ENCODE results near the gene FKBP11.

FKBP11 gene

GRCh38 chr12:48899651-48900050 is 25.6 kb downstream of the FKBP11 start:
- Histone ChIP-seq H3K27me3 (ENCODE audit: insufficient read depth, low read depth, severe bottlenecking) (no peaks in the 10 kb centered on the region), H3K9me3 (ENCODE audit: severe bottlenecking) (no peaks in the 10 kb centered on the region), H3K4me3 (ENCODE audit: low read depth, low read length) (no peak overlapping the region), H3K27ac (no peak overlapping the region), H3K36me3 (no peaks in the 10 kb centered on the region)
- no peak for DNase-seq
- TF ChIP-seq, protein P1, sequence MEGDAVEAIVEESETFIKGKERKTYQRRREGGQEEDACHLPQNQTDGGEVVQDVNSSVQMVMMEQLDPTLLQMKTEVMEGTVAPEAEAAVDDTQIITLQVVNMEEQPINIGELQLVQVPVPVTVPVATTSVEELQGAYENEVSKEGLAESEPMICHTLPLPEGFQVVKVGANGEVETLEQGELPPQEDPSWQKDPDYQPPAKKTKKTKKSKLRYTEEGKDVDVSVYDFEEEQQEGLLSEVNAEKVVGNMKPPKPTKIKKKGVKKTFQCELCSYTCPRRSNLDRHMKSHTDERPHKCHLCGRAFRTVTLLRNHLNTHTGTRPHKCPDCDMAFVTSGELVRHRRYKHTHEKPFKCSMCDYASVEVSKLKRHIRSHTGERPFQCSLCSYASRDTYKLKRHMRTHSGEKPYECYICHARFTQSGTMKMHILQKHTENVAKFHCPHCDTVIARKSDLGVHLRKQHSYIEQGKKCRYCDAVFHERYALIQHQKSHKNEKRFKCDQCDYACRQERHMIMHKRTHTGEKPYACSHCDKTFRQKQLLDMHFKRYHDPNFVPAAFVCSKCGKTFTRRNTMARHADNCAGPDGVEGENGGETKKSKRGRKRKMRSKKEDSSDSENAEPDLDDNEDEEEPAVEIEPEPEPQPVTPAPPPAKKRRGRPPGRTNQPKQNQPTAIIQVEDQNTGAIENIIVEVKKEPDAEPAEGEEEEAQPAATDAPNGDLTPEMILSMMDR (IDR thresholded peaks at IDR 0.05; ENCODE audit: low read depth, low read length): no peak

DNA sequence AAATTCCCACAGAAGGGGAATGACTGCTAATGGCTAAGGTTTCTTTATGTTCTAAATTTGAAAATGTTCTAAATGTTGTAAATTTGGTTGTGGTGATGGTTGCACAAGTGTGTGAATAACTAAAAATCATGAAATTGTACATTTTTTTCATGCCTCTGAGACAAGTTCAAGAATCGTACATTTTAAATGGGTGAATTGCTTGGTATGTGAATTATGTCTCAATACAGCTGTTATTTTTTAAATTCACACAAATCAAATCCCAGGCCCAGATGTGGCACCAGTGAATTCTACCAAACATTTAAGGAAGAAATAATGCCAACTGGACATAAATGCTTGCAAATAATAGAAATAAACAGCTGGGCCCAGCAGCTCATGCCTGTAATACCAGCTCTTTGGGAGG is 31.0 kb downstream of the FKBP11 start:
- DNase-seq: no peak
- TF ChIP-seq, protein P1 (IDR thresholded peaks at IDR 0.05; ENCODE audit: low read depth, low read length): no peak
- H3K27me3 ChIP-seq (ENCODE audit: insufficient read depth, low read depth, severe bottlenecking): no peaks in the 10 kb centered on the region
- H3K9me3 ChIP-seq (ENCODE audit: severe bottlenecking): no peaks in the 10 kb centered on the region
- H3K4me3 ChIP-seq (ENCODE audit: low read depth, low read length): no peak overlapping the region
- no peak overlapping the region for H3K27ac ChIP-seq
- no peaks in the 10 kb centered on the region for H3K36me3 ChIP-seq

DNA sequence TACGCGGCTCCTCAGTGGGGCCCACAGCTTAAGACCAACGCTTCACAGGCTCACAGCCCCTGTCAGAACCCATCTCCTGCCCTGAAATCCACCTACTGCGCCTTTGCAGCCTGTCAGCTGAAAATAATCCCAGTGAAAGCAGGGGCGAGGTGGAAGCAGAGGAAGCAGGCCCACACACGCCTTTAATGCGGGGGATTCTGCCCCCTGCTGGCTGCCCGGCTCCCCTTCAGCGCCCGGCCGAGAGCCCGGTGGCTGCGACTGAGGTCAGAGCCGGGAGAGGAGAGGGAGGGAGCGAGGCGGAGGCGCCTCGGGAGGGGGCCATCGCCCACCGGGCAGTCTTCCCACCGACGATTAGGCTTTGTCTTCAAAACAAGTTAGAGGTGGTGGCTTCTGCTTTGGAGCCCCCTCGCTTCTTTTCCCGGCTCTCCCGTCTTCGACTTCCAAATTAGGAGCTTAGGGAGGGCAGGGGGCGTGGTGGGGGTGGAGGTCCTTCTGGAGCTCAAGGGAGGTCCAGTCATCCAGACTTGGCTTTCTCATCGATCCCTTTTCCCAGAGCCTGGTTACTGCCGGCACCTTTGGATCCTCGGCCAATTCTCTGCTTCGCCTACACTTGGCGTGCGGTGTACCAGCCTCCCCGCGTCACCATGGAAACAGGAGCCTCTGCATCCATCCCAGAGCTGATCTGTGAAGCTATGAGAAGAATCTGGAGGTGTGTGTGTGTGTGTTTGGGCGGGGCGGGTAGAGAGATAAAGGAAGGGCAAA is 34.5 kb downstream of the FKBP11 start:
- TF ChIP-seq, protein P1 (IDR thresholded peaks at IDR 0.05; ENCODE audit: low read depth, low read length): peak; percentile 93
- H3K9me3 ChIP-seq (ENCODE audit: severe bottlenecking): no peaks in the 10 kb centered on the region
- H3K4me3 ChIP-seq (ENCODE audit: low read depth, low read length): peak overlapping the region; percentile 22; the same call in 1 of the 2 replicates
- DNase-seq: peak; percentile 89
- no peak overlapping the region for H3K27ac ChIP-seq
- H3K36me3 ChIP-seq: no peaks in the 10 kb centered on the region
- H3K27me3 ChIP-seq (ENCODE audit: insufficient read depth, low read depth, severe bottlenecking): no peaks in the 10 kb centered on the region

- H3K4me3 ChIP-seq (ENCODE audit: low read depth, low read length): no peak overlapping the region
- DNase-seq: no peak
- H3K9me3 ChIP-seq (ENCODE audit: severe bottlenecking): no peaks in the 10 kb centered on the region
- TF ChIP-seq, protein P1 (IDR thresholded peaks at IDR 0.05; ENCODE audit: low read depth, low read length): no peak
- no peaks in the 10 kb centered on the region for H3K36me3 ChIP-seq
- H3K27me3 ChIP-seq (ENCODE audit: insufficient read depth, low read depth, severe bottlenecking): no peaks in the 10 kb centered on the region
- H3K27ac ChIP-seq: no peak overlapping the region
Observed at GRCh38 chr12:48889679-48890078, 35.6 kb downstream of the FKBP11 start.

- Histone ChIP-seq H3K27me3 (ENCODE audit: insufficient read depth, low read depth, severe bottlenecking) (no peaks in the 10 kb centered on the region), H3K9me3 (ENCODE audit: severe bottlenecking) (no peaks in the 10 kb centered on the region), H3K36me3 (no peaks in the 10 kb centered on the region), H3K4me3 (ENCODE audit: low read depth, low read length) (no peak overlapping the region), H3K27ac (no peak overlapping the region)
- DNase-seq: no peak
- TF ChIP-seq, protein P1 (IDR thresholded peaks at IDR 0.05; ENCODE audit: low read depth, low read length): no peak
Observed at GRCh38 chr12:48883305-48884161, 41.8 kb downstream of the FKBP11 start.

Data from WERI-Rb-1 (cell line).